ENCODE measurements around the gene RANBP9. TPM values are rescaled to one million over a fixed set of nuclear protein-coding genes. Genes with fewer than 3 reads are reported as not detected.

The RANBP9 gene
- total RNA-seq, 6 experiments from 2014 or later, result 14.1 to 17.9 (median 15.9) TPM

- ATAC-seq (no peak), DNase-seq (no peak)
- H3K27me3 ChIP-seq, result no peaks in the 10 kb centered on the region
- H3K27ac ChIP-seq, result no peak overlapping the region
- intact Hi-C loops (cut with DNase I), result no loop called here
- peaks cover 0 to 84% (median 22%) of the 10 kb centered on the region in 4 donors for H3K36me3 ChIP-seq
- no peaks in the 10 kb centered on the region for H3K9me3 ChIP-seq
- TF ChIP-seq POLR2A (IDR thresholded peaks at IDR 0.05), result no peak
- TF ChIP-seq, protein P1, sequence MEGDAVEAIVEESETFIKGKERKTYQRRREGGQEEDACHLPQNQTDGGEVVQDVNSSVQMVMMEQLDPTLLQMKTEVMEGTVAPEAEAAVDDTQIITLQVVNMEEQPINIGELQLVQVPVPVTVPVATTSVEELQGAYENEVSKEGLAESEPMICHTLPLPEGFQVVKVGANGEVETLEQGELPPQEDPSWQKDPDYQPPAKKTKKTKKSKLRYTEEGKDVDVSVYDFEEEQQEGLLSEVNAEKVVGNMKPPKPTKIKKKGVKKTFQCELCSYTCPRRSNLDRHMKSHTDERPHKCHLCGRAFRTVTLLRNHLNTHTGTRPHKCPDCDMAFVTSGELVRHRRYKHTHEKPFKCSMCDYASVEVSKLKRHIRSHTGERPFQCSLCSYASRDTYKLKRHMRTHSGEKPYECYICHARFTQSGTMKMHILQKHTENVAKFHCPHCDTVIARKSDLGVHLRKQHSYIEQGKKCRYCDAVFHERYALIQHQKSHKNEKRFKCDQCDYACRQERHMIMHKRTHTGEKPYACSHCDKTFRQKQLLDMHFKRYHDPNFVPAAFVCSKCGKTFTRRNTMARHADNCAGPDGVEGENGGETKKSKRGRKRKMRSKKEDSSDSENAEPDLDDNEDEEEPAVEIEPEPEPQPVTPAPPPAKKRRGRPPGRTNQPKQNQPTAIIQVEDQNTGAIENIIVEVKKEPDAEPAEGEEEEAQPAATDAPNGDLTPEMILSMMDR (IDR thresholded peaks at IDR 0.05), result no peak
- WGBS (ENCODE audit: insufficient coverage, low coverage, low lambda C conversion rate, missing lambda C conversion rate), result 89% methylated on average over 6 of the region's 6 CpGs
- no peak overlapping the region for H3K4me3 ChIP-seq
- no peaks in the 10 kb centered on the region for H3K4me1 ChIP-seq
Observed at GRCh38 chr6:13593720-13594119, 117.9 kb downstream of the RANBP9 start.

DNA sequence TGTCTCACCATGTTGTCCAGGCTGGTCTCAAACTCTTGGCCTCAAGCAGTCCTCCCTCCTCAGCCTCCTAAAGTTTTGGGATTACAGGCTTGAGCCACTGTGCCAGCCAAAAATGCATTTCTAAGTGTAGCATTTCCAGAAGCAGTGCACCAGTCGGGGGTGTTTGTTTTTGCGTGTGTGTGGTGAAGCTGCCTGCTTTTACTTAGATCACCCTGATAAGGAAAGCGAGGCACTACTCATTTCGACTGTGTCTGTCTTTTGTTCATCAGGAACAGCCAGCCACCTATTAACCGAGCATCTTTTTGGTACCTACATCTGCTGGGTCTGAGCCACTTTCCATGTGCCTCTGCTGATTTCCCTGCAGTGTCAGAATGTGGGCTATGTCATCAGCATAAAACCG, 118.5 kb downstream of the RANBP9 start:
- H3K27me3 ChIP-seq, result no peaks in the 10 kb centered on the region
- 89% methylated on average over 4 of the region's 6 CpGs for WGBS (ENCODE audit: insufficient coverage, low coverage, low lambda C conversion rate, missing lambda C conversion rate)
- TF ChIP-seq, protein P1 (IDR thresholded peaks at IDR 0.05), result no peak
- TF ChIP-seq POLR2A (IDR thresholded peaks at IDR 0.05), result no peak
- DNase-seq, result no peak
- no peaks in the 10 kb centered on the region for H3K9me3 ChIP-seq
- H3K4me3 ChIP-seq, result no peak overlapping the region
- ATAC-seq, result no peak
- no peaks in the 10 kb centered on the region for H3K4me1 ChIP-seq
- no peak overlapping the region for H3K27ac ChIP-seq
- intact Hi-C loops (cut with DNase I), result no loop called here
- H3K36me3 ChIP-seq, result peaks cover 0 to 77% (median 20%) of the 10 kb centered on the region in 4 donors

- peaks cover 0 to 70% (median 15%) of the 10 kb centered on the region in 4 donors for H3K36me3 ChIP-seq
- peak in 1 of 4 donors; percentile 17 for ATAC-seq
- intact Hi-C loops (cut with DNase I), result no loop called here
- no peaks in the 10 kb centered on the region for H3K9me3 ChIP-seq
- no peaks in the 10 kb centered on the region for H3K27me3 ChIP-seq
- H3K4me1 ChIP-seq, result peaks cover 0 to 7% (median 3%) of the 10 kb centered on the region in 4 donors
- 96% methylated on average over 4 of the region's 21 CpGs for WGBS (ENCODE audit: insufficient coverage, low coverage, low lambda C conversion rate, missing lambda C conversion rate)
- no peak overlapping the region for H3K4me3 ChIP-seq
- TF ChIP-seq, protein P1 (IDR thresholded peaks at IDR 0.05), result no peak
- TF ChIP-seq POLR2A (IDR thresholded peaks at IDR 0.05), result no peak
- no peak for DNase-seq
- H3K27ac ChIP-seq, result no peak overlapping the region
Observed at GRCh38 chr6:13591205-13591921, 120.3 kb downstream of the RANBP9 start.

DNA sequence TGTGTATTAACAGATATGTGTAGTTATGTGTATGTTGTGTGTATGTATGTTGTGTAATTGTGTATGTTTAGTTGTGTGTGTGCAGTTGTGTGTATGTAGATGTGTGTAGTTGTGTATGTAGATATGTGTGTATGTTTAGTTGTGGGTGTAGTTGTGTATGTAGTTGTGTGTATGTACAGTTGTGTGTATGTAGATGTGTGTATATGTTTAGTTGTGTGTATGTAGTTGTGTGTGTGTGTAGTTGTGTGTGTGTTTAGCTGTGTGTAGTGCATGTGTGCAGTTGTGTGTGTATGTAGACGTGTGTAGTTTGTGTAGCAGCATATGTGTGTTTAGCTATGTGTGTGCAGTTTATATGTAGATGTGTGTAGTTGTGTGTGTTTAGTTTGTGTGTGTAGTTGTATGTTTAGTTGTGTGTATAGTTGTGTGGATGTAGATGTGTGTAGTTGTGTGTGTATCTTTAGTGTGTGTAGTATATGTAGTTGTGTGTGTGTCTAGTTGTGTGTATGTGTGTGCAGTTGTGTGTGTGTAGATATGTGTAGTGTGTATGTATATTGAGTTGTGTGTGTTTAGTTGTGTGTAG, 121.0 kb downstream of the RANBP9 start:
- Histone ChIP-seq H3K27me3 (no peaks in the 10 kb centered on the region), H3K36me3 (peaks cover 0 to 65% (median 10%) of the 10 kb centered on the region in 4 donors), H3K9me3 (no peaks in the 10 kb centered on the region), H3K27ac (no peak overlapping the region), H3K4me1 (peaks cover 0 to 7% (median 3%) of the 10 kb centered on the region in 4 donors), H3K4me3 (no peak overlapping the region)
- intact Hi-C loops (cut with DNase I), result no loop called here
- ATAC-seq (no peak), DNase-seq (no peak)
- TF ChIP-seq POLR2A (IDR thresholded peaks at IDR 0.05), result no peak
- TF ChIP-seq, protein P1 (IDR thresholded peaks at IDR 0.05), result no peak
- 83% methylated on average over 1 of the region's 1 CpG for WGBS (ENCODE audit: insufficient coverage, low coverage, low lambda C conversion rate, missing lambda C conversion rate)

Data from right lobe of liver (tissue), 6 donors.